ENCODE results near the gene GFI1B.
A peak's percentile ranks its signal among the peaks of the same experiment; 100 is the strongest.
"Not testable (repeated sequence)": the region's sequence is repeated elsewhere in the genome, so short reads cannot be mapped to it uniquely, and the experiment has no call there.

Gene GFI1B

DNA sequence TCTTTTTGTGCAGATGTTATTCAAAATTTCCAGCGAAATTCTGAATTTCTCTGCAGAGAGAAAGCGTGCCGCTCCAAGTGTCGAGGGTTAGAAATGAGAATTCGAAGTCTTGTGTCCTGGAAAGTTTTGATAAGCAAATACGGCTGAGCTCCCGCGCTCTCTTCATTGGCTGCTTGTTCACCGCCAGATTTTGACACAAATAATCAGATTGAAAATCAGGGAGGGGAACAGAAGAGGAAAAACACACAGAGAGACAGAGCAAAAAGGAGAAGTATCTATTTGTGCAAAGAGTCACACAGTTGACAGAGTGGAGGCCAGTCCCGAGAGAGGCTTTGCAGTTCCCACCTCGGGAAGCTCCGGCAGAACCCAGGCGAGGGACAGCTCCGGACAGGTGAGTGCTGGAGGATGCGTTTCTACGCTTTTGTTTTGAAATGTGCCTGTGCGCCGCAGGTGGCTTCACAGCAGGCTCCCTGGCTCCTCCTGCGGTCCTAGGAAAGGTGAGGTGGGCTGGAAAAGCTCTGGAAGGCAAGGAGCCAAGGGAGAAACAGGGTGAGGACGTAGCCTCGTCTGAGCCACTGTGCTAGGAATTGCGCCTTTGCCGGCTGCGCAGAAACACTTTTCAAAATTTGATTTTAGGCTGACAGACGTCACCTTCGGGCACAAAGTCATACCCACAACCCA, at the start of gene GFI1B:
Gene GFI1B (plus strand): TSS at position 244 of the 681 bp plus-strand sequence. CDS start 7,985 bp downstream, outside the sequence.
- no peak for DNase-seq

DNA sequence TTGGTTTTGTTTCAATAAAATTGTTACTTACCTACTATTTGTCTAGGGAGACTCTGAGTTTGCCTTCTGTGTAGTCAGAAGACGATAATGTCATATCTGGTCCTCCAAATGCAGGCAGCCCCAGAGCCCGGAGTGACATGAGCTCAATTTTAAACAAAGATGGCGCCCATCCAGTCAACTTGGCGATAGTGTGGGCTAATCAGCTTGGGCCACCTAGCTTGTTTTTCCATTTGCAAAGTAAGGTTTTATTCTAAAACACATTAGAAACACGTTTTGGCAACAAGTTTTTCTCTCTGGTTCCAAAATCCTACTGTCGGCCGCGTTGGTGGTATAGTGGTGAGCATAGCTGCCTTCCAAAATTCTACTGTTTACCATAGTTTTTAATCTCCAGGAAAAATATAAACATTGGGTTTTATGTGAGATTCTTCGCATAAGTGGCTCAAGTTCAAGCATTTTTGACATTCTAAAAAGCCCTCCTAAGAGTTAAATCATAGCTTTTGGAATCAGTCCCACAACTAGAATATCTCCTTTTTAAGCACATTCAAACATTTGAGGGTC, 47.2 kb upstream of the GFI1B start:
- no peak for DNase-seq

- no peak for DNase-seq
These were observed 43.5 kb upstream of the GFI1B start for GRCh38 chr9:132935026-132935425.

GRCh38 chr9:132937463-132937901, 41.0 kb upstream of the GFI1B start:
- DNase-seq, result no peak

GRCh38 chr9:132939169-132939568, 39.3 kb upstream of the GFI1B start:
- no peak for DNase-seq

GRCh38 chr9:132942541-132943182, 35.8 kb upstream of the GFI1B start:
- no peak for DNase-seq

- DNase-seq, result no peak
These were observed 34.7 kb upstream of the GFI1B start for GRCh38 chr9:132943651-132944293.

DNA sequence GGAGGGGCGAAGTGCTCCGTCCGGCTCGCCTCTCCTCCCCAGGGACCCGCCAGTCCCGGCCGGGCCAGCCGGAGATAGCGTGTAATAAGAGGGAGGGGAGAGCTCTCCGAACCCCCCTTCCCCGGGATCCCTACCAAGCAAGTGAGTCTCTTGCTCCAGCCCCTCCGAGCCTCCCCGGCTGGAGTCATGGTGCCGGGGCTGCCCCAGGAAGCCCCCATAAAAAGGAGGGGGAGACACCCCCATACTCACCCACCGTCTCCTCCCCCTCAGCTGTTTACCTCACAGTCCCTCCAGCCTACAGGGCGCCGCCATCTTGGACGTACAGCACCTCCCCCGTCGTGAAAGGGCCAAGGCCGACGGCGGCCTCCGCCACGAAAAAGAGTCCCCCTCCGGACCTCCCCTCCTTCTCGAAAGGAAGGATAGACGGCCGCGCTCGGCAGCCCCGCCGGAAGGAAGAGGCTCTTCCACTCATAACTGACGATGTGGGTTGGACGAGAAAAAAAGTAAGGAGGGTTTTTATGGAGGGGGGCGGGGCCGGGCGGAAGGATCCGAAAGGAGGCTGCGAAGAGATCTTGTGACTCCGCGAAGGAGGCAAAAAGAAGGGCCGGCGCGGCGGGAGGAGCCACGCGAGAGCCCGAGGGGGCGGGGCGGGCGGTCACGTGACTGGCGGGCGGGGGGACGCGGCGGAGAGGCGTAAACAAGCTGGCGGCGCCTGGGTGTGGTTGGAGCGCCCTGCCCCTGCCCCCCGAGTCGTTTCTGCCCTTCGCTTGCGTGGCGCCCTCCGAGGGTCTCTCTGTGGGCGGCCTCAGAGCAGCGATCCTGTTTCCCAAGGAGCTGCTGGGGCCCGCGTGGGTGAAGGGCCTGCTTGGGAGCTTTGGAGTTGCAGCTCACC, 34.0 kb upstream of the GFI1B start, which contains the start of gene TSC1:
Gene TSC1 (minus strand): TSS at position 323 of the 892 bp plus-strand sequence. CDS start 15,744 bp downstream, outside the sequence.
- DNase-seq, result peak; percentile 98

DNA sequence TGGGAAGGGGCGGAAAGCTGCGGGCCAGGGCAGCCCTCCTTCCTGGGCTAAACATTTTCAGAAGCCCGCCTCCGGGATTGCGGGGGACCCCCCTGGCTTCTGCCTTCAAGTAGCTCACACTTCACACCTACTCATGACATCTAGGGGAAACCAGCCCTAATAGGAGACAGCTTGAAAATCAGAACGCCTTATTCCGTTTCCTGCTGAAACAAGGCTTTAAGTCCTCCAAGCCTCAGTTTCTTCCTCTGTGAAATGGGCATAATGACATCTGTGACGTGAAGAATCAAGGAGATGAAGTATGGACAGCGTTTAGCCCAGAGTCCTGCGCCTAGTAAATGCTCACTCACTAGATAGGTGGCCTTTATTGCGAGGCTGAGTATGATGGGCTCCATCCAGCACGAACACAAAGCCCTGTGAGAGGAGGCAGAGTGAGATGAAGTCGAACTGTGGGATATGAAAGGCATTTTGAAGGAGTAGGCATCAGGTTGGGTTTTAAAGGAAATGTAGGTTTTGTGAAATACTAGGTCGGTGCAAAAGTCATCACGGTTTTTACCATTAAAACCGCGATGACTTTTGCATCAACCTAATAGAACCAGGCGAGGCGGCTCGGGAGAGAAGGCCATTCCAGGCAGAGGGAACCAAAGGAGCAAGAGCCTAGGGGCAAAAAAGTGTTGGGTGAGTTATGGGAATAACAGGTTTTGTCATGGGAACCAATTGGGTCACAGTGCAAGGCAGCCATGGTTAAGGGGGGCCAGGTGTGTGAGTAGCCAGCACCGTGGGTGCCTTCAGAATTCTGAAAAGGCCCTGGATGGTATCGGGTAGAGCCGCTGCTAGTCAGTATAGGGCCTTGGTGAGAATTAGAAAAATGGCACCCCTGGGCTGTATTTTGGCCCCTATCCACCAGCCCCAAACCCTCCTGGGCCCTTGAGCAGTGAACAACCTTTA, 33.0 kb upstream of the GFI1B start:
- DNase-seq, result no peak

GRCh38 chr9:132946211-132946610, 32.3 kb upstream of the GFI1B start:
- DNase-seq, result no peak

- peak; percentile 87 for DNase-seq
These were observed 31.7 kb upstream of the GFI1B start for GRCh38 chr9:132946631-132947295.

GRCh38 chr9:132947756-132948155, 30.7 kb upstream of the GFI1B start:
- no peak for DNase-seq

DNA sequence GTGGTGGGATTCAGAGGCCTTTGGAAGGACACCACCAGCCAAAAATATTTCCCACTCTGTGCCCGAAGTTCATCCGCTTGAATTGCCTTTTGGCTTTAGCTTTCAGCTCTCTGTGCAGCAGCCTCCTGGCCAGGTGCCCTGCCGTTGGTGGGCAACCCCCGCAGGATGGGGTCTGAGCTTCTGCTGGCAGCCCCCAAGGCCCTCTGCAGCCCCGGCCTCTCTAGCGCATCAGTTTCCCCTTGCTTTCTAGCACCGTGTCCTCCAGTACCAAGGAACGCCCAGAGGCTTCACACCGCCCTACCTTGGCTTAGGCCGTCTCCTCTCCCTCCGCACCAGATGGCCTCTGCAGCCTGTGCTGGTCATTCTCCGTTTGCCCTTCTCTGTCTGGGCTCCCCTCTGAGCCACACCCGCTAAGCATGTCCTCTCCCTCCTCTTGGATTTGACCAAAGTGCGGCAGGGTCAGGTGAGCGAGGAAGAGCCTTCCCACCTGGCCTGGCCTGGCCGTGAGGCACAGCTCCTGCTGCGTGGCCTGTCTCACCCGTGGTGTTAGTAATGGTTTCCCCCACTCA, 29.9 kb upstream of the GFI1B start:
- DNase-seq, result no peak

GRCh38 chr9:132949709-132950108, 28.8 kb upstream of the GFI1B start:
- DNase-seq, result no peak

DNA sequence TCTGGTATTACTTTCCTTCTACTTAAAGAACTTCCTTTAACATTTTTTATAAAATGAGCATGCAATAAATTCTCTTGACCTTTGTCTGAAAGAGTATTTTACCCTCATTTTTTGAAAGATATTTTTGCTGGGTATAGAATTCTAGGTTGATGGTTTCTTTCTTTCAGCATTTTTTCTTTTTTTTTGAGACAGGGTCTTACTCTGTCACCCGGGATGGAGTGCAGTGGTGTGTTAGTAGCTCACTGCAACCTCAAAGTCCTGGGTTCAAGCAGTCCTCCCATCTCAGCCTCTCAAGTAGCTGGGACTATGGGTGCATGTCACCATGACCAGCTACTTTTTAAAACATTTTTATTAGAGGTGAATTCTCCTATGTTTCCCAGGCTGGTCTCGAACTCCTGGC, 23.4 kb upstream of the GFI1B start:
- DNase-seq, result no peak

- DNase-seq, result no peak
These were observed 22.7 kb upstream of the GFI1B start for GRCh38 chr9:132955768-132956167.

DNA sequence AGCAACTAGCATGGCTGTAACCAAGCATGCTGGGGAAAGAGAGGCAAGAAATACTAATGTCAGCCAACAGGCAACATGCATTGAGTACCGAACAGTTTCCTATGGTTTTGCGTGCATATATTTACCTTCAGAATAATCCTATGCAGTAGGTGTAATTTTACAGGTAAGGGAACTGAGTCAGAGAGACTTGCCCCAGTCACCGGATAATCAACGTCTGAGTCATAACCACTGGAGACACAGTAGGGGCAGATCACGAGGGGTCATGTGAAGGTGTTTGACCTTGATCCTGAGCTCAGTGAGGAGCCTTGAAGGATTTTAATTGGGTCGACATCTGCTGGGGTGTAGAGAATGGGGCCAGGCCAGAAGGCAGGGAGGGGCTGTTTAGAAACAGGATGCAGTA, 20.7 kb upstream of the GFI1B start:
- no peak for DNase-seq

DNA sequence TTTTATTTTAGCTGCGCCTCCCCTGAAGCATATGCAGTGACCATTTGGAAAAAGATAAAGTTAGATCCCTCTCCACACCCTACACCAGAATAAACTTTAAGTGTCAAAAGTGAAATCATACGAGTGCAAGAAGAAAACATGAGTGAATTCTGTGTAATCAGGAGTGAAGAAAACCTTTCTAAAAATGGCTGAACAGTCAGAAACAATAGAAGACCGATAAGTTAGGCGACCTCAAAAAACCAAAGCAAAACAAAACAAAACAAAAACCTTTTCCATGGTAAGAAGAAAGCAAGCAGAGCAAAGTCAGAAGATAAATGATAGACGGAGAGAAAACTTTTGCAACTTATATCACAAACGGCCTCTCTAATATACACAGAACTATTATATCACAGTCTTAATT, 17.5 kb upstream of the GFI1B start:
- no peak for DNase-seq

DNA sequence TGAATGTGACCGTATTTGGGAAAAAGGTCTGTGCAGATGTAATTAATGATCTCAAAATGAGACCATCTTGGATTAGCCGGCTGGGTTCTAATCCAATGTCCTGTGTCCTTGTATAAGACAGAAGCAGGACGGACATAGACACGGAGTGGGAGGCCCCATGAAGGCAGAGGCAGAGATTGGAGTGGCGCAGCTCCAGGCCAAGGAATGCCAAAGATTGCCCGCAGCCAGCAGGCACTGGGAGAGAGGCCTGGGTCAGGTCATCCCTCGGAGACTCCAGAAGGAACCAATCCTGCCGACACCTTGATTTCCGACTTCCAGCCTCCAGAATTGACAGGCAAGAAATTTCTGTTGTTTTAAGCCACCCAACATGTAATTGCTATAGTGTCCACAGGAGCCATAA, 13.0 kb upstream of the GFI1B start:
- no peak for DNase-seq

DNA sequence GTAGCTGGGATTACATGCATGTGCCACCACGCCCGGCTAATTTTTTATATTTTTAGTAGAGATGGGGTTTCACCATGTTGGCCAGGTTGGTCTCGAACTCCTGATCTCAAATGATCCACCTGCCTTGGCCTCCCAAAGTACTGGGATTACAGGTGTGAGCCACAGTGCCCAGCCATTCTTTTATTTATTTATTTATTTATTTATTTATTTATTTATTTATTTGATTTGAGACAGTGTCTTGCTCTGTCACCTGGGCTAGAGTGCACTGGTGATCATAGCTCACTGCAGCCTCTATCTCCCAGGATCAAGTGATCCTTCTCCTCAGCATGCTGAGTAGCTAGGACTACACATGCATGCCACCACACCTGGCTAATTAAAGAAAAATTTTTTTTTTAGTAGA, 10.6 kb upstream of the GFI1B start:
- DNase-seq, result not testable (repeated sequence)

- no peak for DNase-seq
These were observed 8.7 kb upstream of the GFI1B start for GRCh38 chr9:132969783-132970182.
